Uterus (tissue), 4 donors: ENCODE results near the gene TAT. TPM values are rescaled to one million over a fixed set of nuclear protein-coding genes. Genes with fewer than 3 reads are reported as not detected.
"Not testable (repeated sequence)": the region's sequence is repeated elsewhere in the genome, so short reads cannot be mapped to it uniquely, and the experiment has no call there.

Experiments used
- DNase-seq, 2 donors: peaks; one replicate each; pipeline ENCODE4 v3.0.0-alpha.2; 2019 to 2020
- H3K27ac ChIP-seq, 2 donors: fragments of 200-600 bp; sonication (generic); 1 replicate in 1 of 2; 2 replicates in 1 of 2; pipeline ENCODE4 v1.5.1; 2016 to 2018
- H3K27me3 ChIP-seq, 2 donors: fragments of 200-600 bp; sonication (generic); one replicate each; pipeline ENCODE4 v1.5.1; 2018 to 2019; ENCODE audit warnings: control low read depth in 1 of 2
- H3K36me3 ChIP-seq, 2 donors: fragments of 200-600 bp; sonication (generic); one replicate each; pipeline ENCODE4 v1.5.1; 2019; ENCODE audit warnings: control low read depth in 1 of 2
- H3K4me1 ChIP-seq, 2 donors: fragments of 200-600 bp; sonication (generic); one replicate each; pipeline ENCODE4 v1.5.1; 2018 to 2019; ENCODE audit warnings: control low read depth in 1 of 2
- H3K4me3 ChIP-seq, 2 donors: fragments of 200-600 bp; sonication (generic); 1 replicate in 1 of 2; 2 replicates in 1 of 2; pipeline ENCODE4 v1.5.1; 2018 to 2019; ENCODE audit warnings: mild to moderate bottlenecking in 1 of 2
- H3K9me3 ChIP-seq, 2 donors: fragments of 200-600 bp; sonication (generic); one replicate each; pipeline ENCODE4 v1.5.1; 2019; ENCODE audit warnings: control low read depth in 1 of 2
- POLR2A ChIP-seq, 2 donors: fragments of 450-650 bp; IDR thresholded peaks; one replicate each; pipeline ENCODE4 v1.6.1; 2016; ENCODE audit warnings: antibody characterized with exemption in 2 of 2, mild to moderate bottlenecking in 1 of 2, moderate library complexity in 1 of 2
- intact Hi-C: fragments of 100-400 bp; cut with DNase I; formaldehyde crosslinking; loops from one replicate; pipeline ENCODE4 v1.15.1; 2023; ENCODE audit warnings: low total_unique reads
- total RNA-seq, 4 donors: library from RNA; depleted of rRNA in 3 of 4; stranded (reverse); fragments of >200 nt in 3 of 4; gene quantifications; one replicate each; pipeline versions ENCODE4 v1.1.0 to v1.2.4, GENCODE V29; 2014 to 2023
- TF ChIP-seq, protein P1 (sequence below), 4 experiments: fragments of 200-600 bp in 2 of 4; fragments of 450-650 bp in 2 of 4; sonication (generic) in 2 of 4; IDR thresholded peaks; one replicate each; pipeline ENCODE4 v1.5.1; 2016 to 2019; ENCODE audit warnings: antibody characterized with exemption in 4 of 4, mild to moderate bottlenecking in 2 of 4, moderate library complexity in 1 of 4
- donor health status: DM: yes; HTN: yes; CAD: no.

TAT gene
- total RNA-seq, 4 donors from 2014 or later, result 0.07 to 0.24 TPM; not detected in 2

DNA sequence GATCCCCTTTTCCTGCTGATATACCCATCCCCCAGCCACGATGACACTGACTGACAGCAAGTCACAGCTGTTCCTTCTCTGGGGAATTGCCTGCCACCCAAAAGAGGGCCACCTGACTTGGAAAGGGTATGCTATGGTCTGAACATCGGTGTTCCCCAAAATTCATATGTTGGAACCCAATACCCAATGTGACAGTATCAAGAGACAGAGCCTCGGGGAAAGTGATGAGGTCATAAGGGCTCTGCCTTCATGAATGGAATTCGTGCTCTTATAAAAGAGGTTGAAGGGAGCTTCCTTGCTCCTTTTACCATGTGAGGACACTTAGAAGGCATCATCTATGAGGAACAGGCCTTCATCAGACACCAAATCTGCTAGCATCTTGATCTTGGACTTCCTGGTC, 41.5 kb upstream of the TAT start:
- no peak for DNase-seq
- Histone ChIP-seq H3K9me3 (no peaks in the 10 kb centered on the region), H3K27me3 (no peaks in the 10 kb centered on the region), H3K4me3 (no peak overlapping the region), H3K4me1 (no peaks in the 10 kb centered on the region), H3K36me3 (no peaks in the 10 kb centered on the region), H3K27ac (no peak overlapping the region)
- intact Hi-C loops, result no loop called here
- TF ChIP-seq, protein P1, sequence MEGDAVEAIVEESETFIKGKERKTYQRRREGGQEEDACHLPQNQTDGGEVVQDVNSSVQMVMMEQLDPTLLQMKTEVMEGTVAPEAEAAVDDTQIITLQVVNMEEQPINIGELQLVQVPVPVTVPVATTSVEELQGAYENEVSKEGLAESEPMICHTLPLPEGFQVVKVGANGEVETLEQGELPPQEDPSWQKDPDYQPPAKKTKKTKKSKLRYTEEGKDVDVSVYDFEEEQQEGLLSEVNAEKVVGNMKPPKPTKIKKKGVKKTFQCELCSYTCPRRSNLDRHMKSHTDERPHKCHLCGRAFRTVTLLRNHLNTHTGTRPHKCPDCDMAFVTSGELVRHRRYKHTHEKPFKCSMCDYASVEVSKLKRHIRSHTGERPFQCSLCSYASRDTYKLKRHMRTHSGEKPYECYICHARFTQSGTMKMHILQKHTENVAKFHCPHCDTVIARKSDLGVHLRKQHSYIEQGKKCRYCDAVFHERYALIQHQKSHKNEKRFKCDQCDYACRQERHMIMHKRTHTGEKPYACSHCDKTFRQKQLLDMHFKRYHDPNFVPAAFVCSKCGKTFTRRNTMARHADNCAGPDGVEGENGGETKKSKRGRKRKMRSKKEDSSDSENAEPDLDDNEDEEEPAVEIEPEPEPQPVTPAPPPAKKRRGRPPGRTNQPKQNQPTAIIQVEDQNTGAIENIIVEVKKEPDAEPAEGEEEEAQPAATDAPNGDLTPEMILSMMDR (IDR thresholded peaks at IDR 0.05), result no peak
- no peak for TF ChIP-seq POLR2A (IDR thresholded peaks at IDR 0.05)

DNA sequence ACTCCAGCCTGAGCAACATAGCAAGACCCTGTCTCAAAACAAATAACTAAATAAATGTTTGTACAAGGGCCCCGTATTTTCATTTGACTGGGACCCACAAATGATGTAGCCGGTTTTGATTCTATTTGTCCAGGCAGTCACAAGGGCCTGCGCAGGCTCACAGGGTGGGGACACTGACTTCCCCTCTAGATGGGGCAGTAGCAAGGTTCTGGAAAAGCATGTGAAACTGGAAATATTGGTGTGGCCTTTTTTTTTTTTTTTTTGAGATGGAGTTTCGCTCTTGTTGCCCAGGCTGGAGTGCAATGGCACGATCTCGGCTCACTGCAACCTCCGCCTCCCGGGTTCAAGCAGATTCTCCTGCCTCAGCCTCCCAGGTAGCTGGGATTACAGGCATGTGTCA, 38.1 kb upstream of the TAT start:
- H3K9me3 ChIP-seq, H3K27ac ChIP-seq, H3K36me3 ChIP-seq, H3K27me3 ChIP-seq, H3K4me3 ChIP-seq, DNase-seq, H3K4me1 ChIP-seq, intact Hi-C loops: not testable (repeated sequence)

DNA sequence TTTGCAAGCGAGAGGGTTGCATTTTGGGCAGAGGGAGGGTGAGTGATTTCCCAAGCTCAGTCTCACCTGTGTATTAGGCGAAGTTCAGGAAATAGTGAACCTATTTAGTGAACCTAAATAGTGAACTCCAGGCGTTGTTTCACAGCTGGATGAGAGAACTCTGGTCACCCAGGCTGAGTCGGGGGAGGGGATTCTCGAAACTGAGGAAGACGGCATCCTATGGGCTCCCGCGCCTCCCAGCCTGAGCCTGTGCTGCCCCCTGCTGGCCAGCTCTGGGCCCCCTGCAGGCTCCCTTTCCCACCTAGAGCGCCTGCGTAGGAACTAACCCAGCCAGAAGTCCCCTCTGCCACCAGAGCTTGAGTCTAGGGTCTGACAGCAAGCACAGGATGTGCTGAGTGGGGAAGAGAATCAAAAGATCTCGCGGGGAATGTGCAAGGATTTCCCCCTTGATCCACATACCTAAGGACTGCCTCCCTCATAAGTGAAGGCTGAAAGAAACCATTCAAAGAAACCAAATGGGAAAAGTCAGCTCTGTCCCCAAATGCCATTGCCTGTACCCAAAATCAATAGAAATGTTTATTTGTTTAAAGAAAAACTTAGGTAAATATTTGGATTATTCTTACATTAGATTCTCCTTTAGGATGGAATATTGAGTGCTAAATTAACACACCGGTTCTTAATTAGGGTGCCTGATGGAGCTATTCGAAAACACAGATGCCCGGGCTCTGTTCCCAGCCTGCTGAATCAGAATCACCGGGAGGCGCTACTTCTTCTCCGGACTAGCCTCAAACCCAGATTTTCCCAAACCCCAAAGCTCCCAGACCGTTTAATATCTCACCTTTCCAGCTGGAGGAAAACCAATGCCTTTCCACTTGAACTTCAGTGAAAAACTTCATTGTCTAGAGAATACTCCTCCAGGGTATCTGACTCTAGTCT, 34.3 kb upstream of the TAT start:
- Histone ChIP-seq H3K4me3 (no peak overlapping the region), H3K27ac (no peak overlapping the region), H3K27me3 (no peaks in the 10 kb centered on the region), H3K36me3 (no peaks in the 10 kb centered on the region), H3K9me3 (no peaks in the 10 kb centered on the region), H3K4me1 (no peaks in the 10 kb centered on the region)
- no peak for TF ChIP-seq POLR2A (IDR thresholded peaks at IDR 0.05)
- TF ChIP-seq, protein P1 (IDR thresholded peaks at IDR 0.05), result peak; percentile 52 to 64 (median 58)
- intact Hi-C loops, result no loop called here
- DNase-seq, result peak in 1 of 2 donors; percentile 34

- Histone ChIP-seq H3K9me3 (no peaks in the 10 kb centered on the region), H3K4me3 (no peak overlapping the region), H3K4me1 (no peaks in the 10 kb centered on the region), H3K27me3 (no peaks in the 10 kb centered on the region), H3K36me3 (no peaks in the 10 kb centered on the region), H3K27ac (no peak overlapping the region)
- TF ChIP-seq POLR2A (IDR thresholded peaks at IDR 0.05), result no peak
- TF ChIP-seq, protein P1 (IDR thresholded peaks at IDR 0.05), result no peak
- DNase-seq, result no peak
- intact Hi-C loops, result no loop called here
Observed at GRCh38 chr16:71610447-71610846, 33.6 kb upstream of the TAT start.

DNA sequence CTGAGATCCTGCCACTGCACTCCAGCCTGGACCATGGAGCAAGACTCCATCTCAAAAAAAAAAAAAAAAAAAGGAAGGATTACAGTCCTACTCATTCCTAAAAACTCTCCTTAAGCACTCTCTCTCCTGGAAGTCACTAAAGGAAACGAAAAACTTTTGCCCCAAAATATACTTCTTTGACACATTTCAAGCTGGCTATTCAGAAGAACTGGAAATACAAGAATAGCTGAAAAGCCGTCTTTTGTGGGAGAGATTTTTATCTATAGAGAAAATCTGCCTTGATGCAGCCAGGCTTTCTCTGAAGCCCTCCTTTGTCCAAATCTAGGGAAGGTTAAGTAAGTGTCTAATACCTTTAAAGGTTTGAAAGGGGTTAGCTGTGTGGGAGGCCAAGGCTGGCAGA, 32.2 kb upstream of the TAT start:
- H3K36me3 ChIP-seq, result no peaks in the 10 kb centered on the region
- H3K9me3 ChIP-seq, result no peaks in the 10 kb centered on the region
- no peak overlapping the region for H3K27ac ChIP-seq
- H3K27me3 ChIP-seq, result no peaks in the 10 kb centered on the region
- TF ChIP-seq, protein P1 (IDR thresholded peaks at IDR 0.05), result no peak
- no peak for TF ChIP-seq POLR2A (IDR thresholded peaks at IDR 0.05)
- no peak overlapping the region for H3K4me3 ChIP-seq
- no peak for DNase-seq
- intact Hi-C loops, result no loop called here
- no peaks in the 10 kb centered on the region for H3K4me1 ChIP-seq
